CD4-positive, alpha-beta T cell treated with Interleukin-4 for 4 hours (primary cell): Measurements from ENCODE around the gene CPLANE2.
"Not testable (repeated sequence)": the region's sequence is repeated elsewhere in the genome, so short reads cannot be mapped to it uniquely, and the experiment has no call there.

Source experiments
- DNase-seq: peaks from one replicate; pipeline ENCODE4 v3.0.0-alpha.2; 2020

Gene CPLANE2

DNA sequence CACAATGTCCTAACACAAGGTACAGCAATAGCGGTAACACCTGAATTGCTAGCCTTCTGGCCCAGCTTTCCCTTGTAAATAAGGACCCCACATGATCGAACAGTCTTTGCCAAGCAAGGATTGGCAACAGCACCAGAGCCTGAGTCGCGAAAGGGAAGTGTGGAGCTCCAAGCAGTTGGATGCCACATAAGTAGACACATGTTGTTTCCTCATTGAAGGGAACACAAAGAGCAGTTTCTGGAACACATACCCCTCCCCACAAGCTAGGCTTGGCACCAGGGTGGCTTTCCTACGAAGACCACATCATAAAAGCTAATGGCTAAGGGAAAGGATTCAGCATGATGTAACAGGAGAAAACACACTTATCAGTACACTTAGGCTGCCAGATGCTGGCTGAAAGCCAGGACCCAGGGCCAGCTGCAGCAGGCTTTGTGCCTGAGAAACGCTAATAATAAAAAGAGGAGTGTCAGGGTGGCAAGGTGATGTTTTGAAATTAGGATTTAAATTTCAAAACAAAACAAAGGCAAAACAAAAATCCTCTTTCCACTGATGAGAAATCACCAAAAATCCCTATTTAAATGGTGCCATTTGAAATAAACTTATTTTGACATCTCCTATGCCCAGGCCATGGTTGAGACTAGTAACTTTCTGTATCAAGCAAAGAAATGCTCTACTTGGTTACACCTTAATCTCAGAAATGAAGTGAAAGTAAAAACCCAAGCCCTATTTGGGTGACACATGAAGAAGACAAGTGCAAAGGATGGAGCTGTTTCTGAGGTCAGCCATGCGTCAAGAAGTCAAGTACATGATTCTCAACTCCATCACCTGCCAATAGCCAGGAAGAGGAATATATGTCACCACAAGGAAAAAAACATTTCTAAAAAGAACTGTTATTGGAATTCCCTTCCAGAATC, 11.9 kb upstream of the CPLANE2 start:
- DNase-seq = no peak

DNA sequence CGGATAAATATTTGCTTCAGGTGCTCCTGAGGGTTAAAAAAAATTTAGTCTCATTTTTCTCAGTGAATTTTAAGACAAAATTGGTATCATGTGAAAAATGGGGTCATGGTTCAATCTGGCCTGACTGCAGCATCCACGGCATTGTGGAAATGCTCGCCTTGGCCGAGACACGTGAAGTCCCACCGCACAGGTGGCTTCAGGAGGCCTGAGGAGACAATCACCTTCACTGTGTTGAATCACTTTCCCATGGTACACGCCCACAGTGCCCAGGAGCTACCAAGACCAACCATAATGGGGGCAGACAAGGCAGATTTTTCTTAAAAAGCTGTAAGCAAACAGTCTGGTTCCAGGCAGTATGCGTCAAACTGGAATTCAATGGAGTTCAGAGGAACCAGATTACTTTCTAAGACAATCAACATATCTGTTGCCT, 11.0 kb upstream of the CPLANE2 start:
- DNase-seq = no peak

- DNase-seq = no peak
These were observed 10.5 kb upstream of the CPLANE2 start for GRCh38 chr1:16247441-16247840.

GRCh38 chr1:16246961-16247360, 10.0 kb upstream of the CPLANE2 start:
- no peak for DNase-seq

DNA sequence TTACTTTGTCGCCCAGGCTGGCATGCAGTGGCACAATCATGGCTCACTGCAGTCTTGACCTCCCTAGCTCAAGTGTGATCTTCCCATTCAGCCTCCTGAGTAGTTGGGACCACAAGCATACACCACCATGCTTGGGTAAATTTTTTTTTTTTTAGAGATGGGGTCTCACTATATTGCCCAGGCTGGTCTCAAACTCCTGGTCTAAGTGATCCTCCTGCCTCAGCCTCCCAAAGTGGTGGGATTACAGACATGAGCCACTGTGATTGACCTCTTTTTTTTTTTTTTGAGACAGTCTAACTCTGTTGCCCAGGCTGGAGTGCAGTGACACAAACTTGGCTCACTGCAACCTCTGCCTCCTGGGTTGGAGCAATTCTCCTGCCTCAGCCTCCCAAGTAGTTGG, 9.3 kb upstream of the CPLANE2 start:
- DNase-seq = not testable (repeated sequence)

DNA sequence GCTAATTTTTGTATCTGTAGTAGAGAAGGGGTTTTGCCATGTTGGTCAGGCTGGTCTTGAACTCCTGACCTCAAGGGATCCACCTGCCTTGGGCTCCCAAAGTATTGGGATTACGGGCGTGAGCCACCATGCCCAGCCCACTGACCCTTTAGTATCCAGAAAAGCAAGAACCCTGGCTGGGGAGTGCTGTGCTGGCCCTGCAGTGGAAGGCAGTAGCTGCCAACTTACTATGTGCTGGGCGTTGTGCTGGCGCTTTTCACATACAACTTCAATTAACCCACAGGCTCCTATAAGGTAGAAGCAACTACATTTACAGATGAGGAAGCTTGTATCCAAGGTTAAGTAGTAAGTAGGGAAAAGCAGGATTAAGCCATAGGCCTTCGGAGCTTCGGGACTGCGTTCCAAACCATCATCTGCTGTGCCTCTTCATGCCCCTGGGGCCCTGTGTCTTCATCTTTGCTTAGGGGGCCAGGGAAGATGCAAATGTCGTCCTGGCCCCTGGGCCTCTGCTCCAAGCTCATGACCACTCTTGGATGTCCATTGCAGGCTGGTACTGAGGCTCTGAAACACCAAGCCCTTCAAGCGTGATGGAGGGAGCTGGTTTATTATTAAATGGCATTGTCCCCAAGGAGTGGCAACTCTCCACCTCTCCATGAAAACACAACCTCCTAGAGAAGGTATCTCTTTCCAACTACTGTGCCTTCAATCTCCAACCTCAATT, 8.7 kb upstream of the CPLANE2 start:
- DNase-seq = no peak

DNA sequence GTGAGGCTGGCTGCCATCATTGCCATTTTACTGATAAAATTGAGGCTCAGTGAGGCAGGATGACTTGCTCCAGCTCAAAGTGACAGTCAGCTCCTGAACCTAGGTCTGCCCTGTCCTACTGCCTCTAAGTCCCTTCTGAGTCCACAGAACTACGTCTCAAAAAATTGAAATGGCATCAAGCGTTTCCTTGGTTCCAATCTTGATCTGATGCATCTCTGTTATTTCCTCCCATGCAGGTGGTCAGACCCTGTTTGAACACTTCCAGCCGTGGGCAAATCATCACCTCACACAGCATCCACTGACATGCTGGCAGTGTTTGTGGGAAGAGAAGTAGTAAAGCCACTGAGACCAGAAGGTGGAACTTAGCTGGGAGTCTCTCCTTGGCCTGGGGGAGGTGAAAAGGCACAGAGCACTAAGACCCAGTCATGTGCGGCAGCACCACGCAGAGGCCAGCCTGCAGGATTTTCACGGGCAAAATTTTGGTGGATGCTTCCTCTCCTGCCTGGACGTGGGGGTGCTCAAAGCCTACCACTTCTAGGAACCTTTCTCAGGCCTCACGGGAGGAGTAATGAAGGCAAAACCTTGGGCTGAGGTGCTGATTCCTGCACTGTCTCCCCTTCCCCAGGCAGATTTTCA, 7.8 kb upstream of the CPLANE2 start:
- no peak for DNase-seq

- DNase-seq = peak; percentile 79
These were observed 7.1 kb upstream of the CPLANE2 start for GRCh38 chr1:16243936-16244649.

- DNase-seq = no peak
These were observed 6.2 kb upstream of the CPLANE2 start for GRCh38 chr1:16243215-16243610.

- no peak for DNase-seq
These were observed 5.7 kb upstream of the CPLANE2 start for GRCh38 chr1:16242556-16243214.

- no peak for DNase-seq
These were observed 4.3 kb upstream of the CPLANE2 start for GRCh38 chr1:16241221-16241708.

DNA sequence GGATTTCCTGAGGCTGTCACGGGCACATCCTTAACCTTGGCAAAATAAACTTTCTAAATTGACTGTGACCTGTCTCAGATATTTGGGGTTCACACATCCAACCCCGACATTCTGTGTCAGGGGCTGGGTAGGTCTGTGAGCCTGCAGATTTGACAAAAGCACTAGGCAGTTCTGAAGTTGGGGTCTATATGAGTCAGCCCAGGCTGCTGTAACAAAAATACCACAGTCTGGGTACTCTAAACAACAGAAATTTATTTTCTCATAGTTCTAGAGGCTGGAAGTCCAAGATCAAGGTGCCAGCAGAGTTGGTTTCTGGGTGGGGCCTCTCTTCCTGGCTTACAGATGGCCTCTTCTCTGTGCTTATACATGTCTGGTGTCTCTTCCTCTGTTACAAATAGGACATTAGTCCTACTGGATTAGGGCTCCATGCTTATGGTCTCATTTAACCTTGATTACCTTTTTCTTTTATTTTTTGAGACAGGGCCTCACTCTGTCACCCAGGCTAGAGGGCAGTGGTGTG, 3.0 kb upstream of the CPLANE2 start:
- DNase-seq = no peak

DNA sequence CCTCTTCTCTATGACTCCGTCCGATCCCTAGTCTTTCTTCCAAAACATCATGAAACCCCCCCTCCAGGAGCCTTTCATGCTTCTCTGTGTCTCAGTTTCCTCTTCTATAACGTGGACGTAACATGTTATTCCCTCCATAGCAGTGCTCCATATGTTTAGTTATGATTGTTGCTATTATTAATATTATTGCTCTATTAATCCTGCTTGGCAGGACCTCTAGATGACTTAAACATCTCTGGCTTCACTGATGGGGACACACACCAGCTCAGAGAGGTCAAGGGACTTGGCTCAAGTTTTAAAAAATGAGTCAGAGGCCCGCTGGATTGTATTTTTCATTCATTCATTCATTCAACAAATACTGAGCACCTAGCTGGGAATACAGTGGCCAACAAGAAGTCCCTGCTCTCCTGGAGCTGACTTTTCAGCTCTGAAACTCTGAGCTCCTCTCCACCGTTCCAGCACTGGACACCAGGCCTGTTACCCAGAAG, 404 bp upstream of the CPLANE2 start:
- DNase-seq = no peak

- peak; percentile 47 for DNase-seq
These were observed 956 bp downstream of the CPLANE2 start for GRCh38 chr1:16235944-16236510.

- no peak for DNase-seq
These were observed 1.6 kb downstream of the CPLANE2 start for GRCh38 chr1:16235347-16235746.

DNA sequence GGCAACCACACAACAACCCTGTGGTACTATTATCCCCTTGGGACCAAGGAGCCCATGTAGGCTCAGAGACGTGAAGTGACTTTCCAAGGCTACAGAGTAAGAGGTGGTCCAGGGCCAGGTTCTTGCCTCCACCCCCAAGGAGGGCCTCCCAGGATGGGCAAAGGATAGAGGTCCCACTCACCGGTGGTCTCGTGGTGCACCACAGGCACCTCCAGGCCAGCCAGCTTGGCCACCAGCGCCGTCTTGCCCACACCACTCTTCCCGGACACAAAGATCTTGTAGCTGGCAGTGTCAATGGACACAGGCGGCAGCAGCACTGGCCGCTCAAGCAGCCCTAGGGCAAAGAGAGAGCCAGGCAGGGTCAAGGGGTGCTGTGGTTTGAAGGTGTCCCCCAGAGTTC, 3.6 kb downstream of the CPLANE2 start:
- DNase-seq = no peak

GRCh38 chr1:16232316-16232710, 4.7 kb downstream of the CPLANE2 start:
- DNase-seq = no peak

GRCh38 chr1:16231331-16232315, 5.4 kb downstream of the CPLANE2 start:
- DNase-seq = no peak

GRCh38 chr1:16230744-16231143, 6.2 kb downstream of the CPLANE2 start:
- no peak for DNase-seq
